Astrocyte (in vitro differentiated cells and primary cell): ENCODE measurements around the gene ANTXR2. TPM values are rescaled to one million over a fixed set of nuclear protein-coding genes. Genes with fewer than 3 reads are reported as not detected.

Experiments
- DNase-seq: peaks from one replicate; pipeline ENCODE4 v3.0.0-alpha.2; 2010; ENCODE audit warnings: low read depth
- FAIRE-seq: peaks from 2 replicates; lab custom pipeline; 2011; peaks lifted over from hg19 to GRCh38; lab: Jason Lieb, UNC
- H2AFZ ChIP-seq: 2 replicates; pipeline ENCODE4 v1.6.0; 2012; ENCODE audit warnings: low read depth, low read length, inconsistent platforms
- H3K27ac ChIP-seq: 2 replicates; pipeline ENCODE4 v1.5.1; 2011; ENCODE audit warnings: low read depth, low read length, inconsistent platforms
- H3K27me3 ChIP-seq: 2 replicates; pipeline ENCODE4 v1.6.0; 2011; ENCODE audit warnings: low read length, inconsistent platforms; ENCODE audit not compliant: insufficient read depth
- H3K36me3 ChIP-seq: 2 replicates; pipeline ENCODE4 v1.5.1; 2011; ENCODE audit warnings: low read length, inconsistent platforms; ENCODE audit not compliant: insufficient read depth
- H3K4me1 ChIP-seq: 2 replicates; pipeline ENCODE4 v1.5.1; 2011; ENCODE audit warnings: low read length, inconsistent platforms; ENCODE audit not compliant: insufficient read depth
- H3K4me2 ChIP-seq: 2 replicates; pipeline ENCODE4 v1.6.0; 2012; ENCODE audit warnings: low read length, inconsistent platforms
- H3K4me3 ChIP-seq: 2 replicates; pipeline ENCODE4 v1.5.1; 2011; ENCODE audit warnings: low read depth, mild to moderate bottlenecking, low read length, inconsistent platforms; ENCODE audit not compliant: insufficient read depth
- H3K79me2 ChIP-seq: 2 replicates; pipeline ENCODE4 v1.6.0; 2012; ENCODE audit warnings: mild to moderate bottlenecking, low read length, inconsistent platforms; ENCODE audit not compliant: insufficient read depth
- H3K9ac ChIP-seq: 2 replicates; pipeline ENCODE4 v1.6.0; 2012; ENCODE audit warnings: mild to moderate bottlenecking, low read length, inconsistent platforms
- H3K9me3 ChIP-seq: 2 replicates; pipeline ENCODE4 v1.5.1; 2012; ENCODE audit warnings: low read depth, mild to moderate bottlenecking, low read length, inconsistent platforms; ENCODE audit not compliant: insufficient read depth
- H4K20me1 ChIP-seq: 2 replicates; pipeline ENCODE4 v1.6.0; 2012; ENCODE audit warnings: low read length, inconsistent platforms; ENCODE audit not compliant: insufficient read depth
- H3K27ac Mint-ChIP-seq: one replicate; pipeline ENCODE4 v1.8.0; 2021; ENCODE audit warnings: mild to moderate bottlenecking, mixed read lengths; ENCODE audit not compliant: unreplicated experiment
- H3K27me3 Mint-ChIP-seq: one replicate; pipeline ENCODE4 v1.8.0; 2021; ENCODE audit warnings: low read depth, mixed read lengths; ENCODE audit not compliant: unreplicated experiment
- H3K36me3 Mint-ChIP-seq: one replicate; pipeline ENCODE4 v1.8.0; 2021; ENCODE audit warnings: low read depth, mixed read lengths; ENCODE audit not compliant: unreplicated experiment
- H3K4me1 Mint-ChIP-seq: one replicate; pipeline ENCODE4 v1.8.0; 2021; ENCODE audit warnings: low read depth, mixed read lengths; ENCODE audit not compliant: unreplicated experiment
- H3K4me3 Mint-ChIP-seq: one replicate; pipeline ENCODE4 v1.8.0; 2021; ENCODE audit warnings: mild to moderate bottlenecking, moderate library complexity, mixed read lengths; ENCODE audit not compliant: unreplicated experiment
- H3K9me3 Mint-ChIP-seq: one replicate; pipeline ENCODE4 v1.8.0; 2021; ENCODE audit warnings: mild to moderate bottlenecking, mixed read lengths; ENCODE audit not compliant: unreplicated experiment
- CTCF ChIP-seq: IDR thresholded peaks from 2 replicates; pipeline ENCODE4 v1.5.1; 2011; ENCODE audit warnings: low read depth, mild to moderate bottlenecking, inconsistent platforms, low read length, moderate library complexity; ENCODE audit not compliant: insufficient read depth
- EZH2 ChIP-seq: IDR thresholded peaks from 2 replicates; pipeline ENCODE4 v1.6.1; 2012; ENCODE audit warnings: mild to moderate bottlenecking, low read length, inconsistent platforms; ENCODE audit not compliant: insufficient read depth
- total RNA-seq: library from RNA; stranded (reverse); gene quantifications from 2 replicates; pipeline ENCODE4 v1.2.1, GENCODE V29; 2021

Gene ANTXR2
- total RNA-seq, 1 donor from 2014 or later = 34.7 TPM

DNA sequence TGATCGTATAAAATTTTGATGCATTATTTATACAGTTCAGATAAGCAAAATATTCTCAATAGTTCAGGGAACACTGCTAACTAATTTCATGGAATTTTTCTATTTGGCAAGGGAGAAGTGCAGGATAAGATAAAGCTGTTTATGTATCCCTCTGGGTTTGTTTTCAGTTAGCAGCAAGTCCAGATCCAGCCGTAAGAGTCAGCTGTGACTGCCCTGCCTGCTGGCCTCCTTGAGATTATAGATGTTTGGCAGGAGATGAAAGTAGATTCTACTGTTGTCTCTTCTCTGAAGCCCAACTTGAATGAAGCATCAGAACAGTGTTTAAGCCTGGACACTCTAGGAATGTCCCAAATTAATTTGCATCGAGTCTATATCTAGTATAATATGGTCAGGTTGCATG lies 29.5 kb downstream of the ANTXR2 start:
- no peak overlapping the region for H2AFZ ChIP-seq
- H3K27ac Mint-ChIP-seq = no peak overlapping the region
- H4K20me1 ChIP-seq = no peaks in the 10 kb centered on the region
- peaks cover 2% of the 10 kb centered on the region for H3K36me3 Mint-ChIP-seq
- DNase-seq = peak; percentile 6
- H3K9ac ChIP-seq = no peak overlapping the region
- H3K27me3 Mint-ChIP-seq = no peaks in the 10 kb centered on the region
- H3K4me2 ChIP-seq = no peak overlapping the region
- no peak overlapping the region for H3K27ac ChIP-seq
- H3K4me3 ChIP-seq = no peak overlapping the region
- no peak overlapping the region for H3K4me3 Mint-ChIP-seq
- no peaks in the 10 kb centered on the region for H3K4me1 ChIP-seq
- no peak for FAIRE-seq
- peaks cover 16% of the 10 kb centered on the region for H3K79me2 ChIP-seq
- H3K27me3 ChIP-seq = no peaks in the 10 kb centered on the region
- no peak for TF ChIP-seq EZH2
- no peak for TF ChIP-seq CTCF
- H3K36me3 ChIP-seq = peaks cover 30% of the 10 kb centered on the region
- H3K4me1 Mint-ChIP-seq = peaks cover 4% of the 10 kb centered on the region
- H3K9me3 Mint-ChIP-seq = no peaks in the 10 kb centered on the region
- H3K9me3 ChIP-seq = no peaks in the 10 kb centered on the region

DNA sequence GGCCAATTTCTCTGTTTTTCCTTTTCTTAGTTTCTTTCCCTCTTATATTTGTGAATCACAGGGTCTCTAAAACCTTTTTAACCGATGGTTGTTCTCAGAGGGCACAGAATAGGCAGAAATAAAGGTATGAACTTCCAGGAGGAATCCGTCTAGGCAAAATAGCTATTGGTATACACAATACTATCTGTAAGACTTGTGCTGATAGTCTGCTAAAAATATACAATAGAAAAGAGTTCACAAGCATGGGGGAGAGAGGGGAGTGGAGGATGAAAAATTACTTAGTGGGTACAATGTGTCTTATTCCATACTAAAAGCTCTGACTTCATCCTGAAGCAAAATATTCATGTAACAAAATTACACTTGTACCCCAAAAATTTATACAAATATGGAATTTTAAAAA lies 30.2 kb downstream of the ANTXR2 start:
- H4K20me1 ChIP-seq = no peaks in the 10 kb centered on the region
- FAIRE-seq = no peak
- no peak overlapping the region for H3K4me3 ChIP-seq
- peaks cover 2% of the 10 kb centered on the region for H3K36me3 Mint-ChIP-seq
- no peaks in the 10 kb centered on the region for H3K27me3 Mint-ChIP-seq
- H3K79me2 ChIP-seq = peaks cover 21% of the 10 kb centered on the region
- no peaks in the 10 kb centered on the region for H3K27me3 ChIP-seq
- peaks cover 30% of the 10 kb centered on the region for H3K36me3 ChIP-seq
- no peaks in the 10 kb centered on the region for H3K9me3 ChIP-seq
- H3K4me3 Mint-ChIP-seq = no peak overlapping the region
- no peak overlapping the region for H3K9ac ChIP-seq
- no peak overlapping the region for H3K4me2 ChIP-seq
- peaks cover 4% of the 10 kb centered on the region for H3K4me1 Mint-ChIP-seq
- H2AFZ ChIP-seq = no peak overlapping the region
- TF ChIP-seq EZH2 = no peak
- H3K4me1 ChIP-seq = no peaks in the 10 kb centered on the region
- no peak overlapping the region for H3K27ac Mint-ChIP-seq
- H3K27ac ChIP-seq = no peak overlapping the region
- DNase-seq = no peak
- no peaks in the 10 kb centered on the region for H3K9me3 Mint-ChIP-seq

DNA sequence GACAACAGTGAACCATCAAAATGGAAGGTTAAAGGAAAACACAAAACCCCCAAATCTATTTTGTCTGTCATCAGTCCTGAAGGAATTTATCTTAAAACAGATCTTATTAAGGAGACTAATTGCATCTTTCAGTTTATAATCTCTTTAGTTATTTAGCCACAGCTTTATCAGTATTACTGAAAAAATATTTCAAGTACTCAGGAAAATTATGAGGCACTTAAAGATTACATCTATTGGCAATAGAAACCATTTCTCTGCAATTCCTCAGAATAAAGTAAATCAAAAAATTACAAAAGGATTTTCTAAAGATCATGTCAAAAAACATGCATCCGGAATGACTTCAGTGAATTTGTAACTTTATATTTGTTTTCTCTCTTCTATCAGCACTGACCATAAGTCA lies 35.2 kb downstream of the ANTXR2 start:
- TF ChIP-seq EZH2 (no peak), CTCF (no peak)
- Histone ChIP-seq H3K9me3 (no peaks in the 10 kb centered on the region), H4K20me1 (no peaks in the 10 kb centered on the region), H3K4me2 (no peak overlapping the region), H2AFZ (no peak overlapping the region), H3K27ac (no peak overlapping the region), H3K27me3 (no peaks in the 10 kb centered on the region), H3K36me3 (peaks cover 44% of the 10 kb centered on the region), H3K79me2 (peaks cover 32% of the 10 kb centered on the region), H3K4me3 (no peak overlapping the region), H3K9ac (no peak overlapping the region), H3K4me1 (peaks cover 10% of the 10 kb centered on the region)
- H3K36me3 Mint-ChIP-seq = no peaks in the 10 kb centered on the region
- no peak for DNase-seq
- no peaks in the 10 kb centered on the region for H3K27me3 Mint-ChIP-seq
- H3K4me3 Mint-ChIP-seq = no peak overlapping the region
- no peak overlapping the region for H3K27ac Mint-ChIP-seq
- no peak for FAIRE-seq
- peaks cover 7% of the 10 kb centered on the region for H3K4me1 Mint-ChIP-seq
- H3K9me3 Mint-ChIP-seq = no peaks in the 10 kb centered on the region
